Prostate gland (tissue), 2 donors: Measurements from ENCODE around the gene HOXD9. TPM values are rescaled to one million over a fixed set of nuclear protein-coding genes. Genes with fewer than 3 reads are reported as not detected.

Experiments used
- DNase-seq: peaks from one replicate; pipeline ENCODE4 v3.0.0-alpha.2; 2019; ENCODE audit warnings: low spot score
- H3K27ac ChIP-seq, 2 donors: fragments of 200-600 bp; sonication (generic); 2 replicates each; pipeline ENCODE4 v1.5.1; 2017 to 2019
- H3K27me3 ChIP-seq: fragments of 200-600 bp; sonication (generic); replicated peaks from 2 replicates; pipeline ENCODE4 v1.5.1; 2019; ENCODE audit not compliant: insufficient read depth
- H3K36me3 ChIP-seq, 2 donors: fragments of 200-600 bp; sonication (generic); 1 replicate in 1 of 2; 2 replicates in 1 of 2; pipeline versions ENCODE4 v1.5.1 to v1.8.1; 2017 to 2019
- H3K4me1 ChIP-seq: fragments of 200-600 bp; sonication (generic); replicated peaks from 2 replicates; pipeline ENCODE4 v1.5.1; 2019
- H3K4me3 ChIP-seq, 2 donors: fragments of 200-600 bp; sonication (generic); 2 replicates each; pipeline ENCODE4 v1.5.1; 2017 to 2019
- H3K9me3 ChIP-seq: fragments of 200-600 bp; sonication (generic); 2 replicates; pipeline ENCODE4 v1.5.1; 2017
- CTCF ChIP-seq, 4 experiments: fragments of 200-600 bp in 2 of 4; fragments of 450-650 bp in 2 of 4; sonication (generic) in 2 of 4; IDR thresholded peaks; 1 replicate in 3 of 4; 2 replicates in 1 of 4; pipeline ENCODE4 v1.5.1; 2016 to 2019; ENCODE audit warnings: antibody characterized with exemption in 4 of 4, mild to moderate bottlenecking in 2 of 4, moderate library complexity in 2 of 4
- POLR2A ChIP-seq: fragments of 450-650 bp; IDR thresholded peaks from one replicate; pipeline ENCODE4 v1.6.1; 2016; ENCODE audit warnings: antibody characterized with exemption, mild to moderate bottlenecking
- POLR2AphosphoS5 ChIP-seq: sonication (generic); formaldehyde crosslinking; IDR thresholded peaks from one replicate; pipeline ENCODE4 v1.6.1; 2017; ENCODE audit warnings: antibody characterized with exemption
- WGBS: methylation state at CpG from one replicate; pipeline ENCODE4 v1.1.5; 2018; 5-methylcytosine and 5-hydroxymethylcytosine counted together
- intact Hi-C: fragments of 100-400 bp; cut with DNase I; formaldehyde crosslinking; loops from one replicate; pipeline ENCODE4 v1.14.2; 2022
- total RNA-seq, 2 donors: library from RNA; depleted of rRNA; stranded (reverse); fragments of >200 nt; gene quantifications; one replicate each; pipeline ENCODE4 v1.1.0, GENCODE V29; 2016

HOXD9 gene
- total RNA-seq, 2 donors from 2014 or later, result 5.9 to 29.1 TPM

- Histone ChIP-seq H3K36me3 (no peaks in the 10 kb centered on the region), H3K27me3 (no peaks in the 10 kb centered on the region), H3K4me3 (no peak overlapping the region), H3K27ac (no peak overlapping the region), H3K4me1 (no peaks in the 10 kb centered on the region), H3K9me3 (no peaks in the 10 kb centered on the region)
- intact Hi-C loops, result no loop called here
- no peak for DNase-seq
- TF ChIP-seq POLR2AphosphoS5, result no peak
- 85% methylated on average over 4 of the region's 4 CpGs for WGBS
These were observed 22.8 kb downstream of the HOXD9 start for GRCh38 chr2:176145085-176145969.

- no peak for DNase-seq
- Histone ChIP-seq H3K4me3 (no peak overlapping the region), H3K27me3 (no peaks in the 10 kb centered on the region), H3K27ac (no peak overlapping the region), H3K36me3 (no peaks in the 10 kb centered on the region), H3K4me1 (no peaks in the 10 kb centered on the region), H3K9me3 (no peaks in the 10 kb centered on the region)
- intact Hi-C loops, result no loop called here
- WGBS, result 19% methylated on average over 6 of the region's 6 CpGs
- TF ChIP-seq CTCF (IDR thresholded peaks at IDR 0.05) (no peak), POLR2AphosphoS5 (no peak), POLR2A (no peak)
These were observed 23.6 kb downstream of the HOXD9 start for GRCh38 chr2:176146101-176146500.

DNA sequence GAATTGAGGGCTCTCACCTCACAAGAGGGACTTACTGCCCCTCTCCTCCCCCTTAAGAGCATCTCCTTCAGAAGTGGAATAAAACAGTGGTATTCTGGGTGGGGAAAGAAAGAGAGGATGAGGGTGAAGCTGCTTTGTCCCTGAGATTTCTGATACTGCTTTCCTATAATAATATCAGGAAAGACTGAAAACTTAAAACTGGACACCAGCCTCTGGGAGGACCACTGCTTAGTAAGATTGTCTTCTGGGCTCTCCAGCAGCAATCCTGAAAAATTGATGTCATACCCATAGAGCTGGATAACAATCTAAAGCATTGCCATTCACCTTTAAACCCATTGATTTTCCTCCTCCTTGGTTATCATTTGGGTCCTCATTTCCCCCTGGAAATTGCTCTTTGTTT, 24.1 kb downstream of the HOXD9 start:
- DNase-seq, result no peak
- no peaks in the 10 kb centered on the region for H3K27me3 ChIP-seq
- intact Hi-C loops, result no loop called here

DNA sequence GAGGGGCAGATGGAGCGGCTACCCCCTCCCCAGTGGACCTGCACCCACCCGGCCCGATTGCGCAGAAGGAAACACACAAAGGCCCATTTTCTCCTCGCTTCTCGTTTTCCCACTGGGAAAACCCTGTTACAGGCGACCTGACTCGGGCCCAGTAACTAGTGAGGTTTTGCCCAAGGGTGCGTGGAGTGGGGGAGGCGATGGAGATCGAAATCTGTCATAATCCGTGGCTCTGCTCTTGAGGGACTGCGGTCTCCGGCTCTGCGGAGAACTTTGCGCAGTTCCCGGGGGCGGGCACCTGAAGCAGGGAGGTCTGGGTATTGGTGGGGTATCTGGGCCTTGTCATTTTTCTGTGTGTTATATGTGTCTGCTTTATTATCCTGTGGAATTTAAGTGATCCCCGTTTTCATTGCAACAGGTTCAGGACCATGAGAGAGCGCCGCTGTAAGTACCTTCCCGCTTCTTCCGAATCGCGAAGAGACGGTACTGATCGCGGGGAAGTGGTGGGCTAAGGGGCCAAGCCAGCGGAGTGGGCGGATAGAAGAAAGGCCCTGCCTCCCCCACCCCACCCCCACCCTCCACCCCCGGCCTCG, 24.8 kb downstream of the HOXD9 start:
- no peak for DNase-seq
- Histone ChIP-seq H3K27ac (no peak overlapping the region), H3K9me3 (no peaks in the 10 kb centered on the region), H3K4me1 (no peaks in the 10 kb centered on the region), H3K4me3 (no peak overlapping the region), H3K27me3 (no peaks in the 10 kb centered on the region), H3K36me3 (no peaks in the 10 kb centered on the region)
- intact Hi-C loops, result no loop called here
- TF ChIP-seq CTCF (IDR thresholded peaks at IDR 0.05) (no peak), POLR2A (no peak), POLR2AphosphoS5 (no peak)
- 55% methylated on average over 32 of the region's 32 CpGs for WGBS

More for the DNA sequence above, 24.1 kb downstream of the HOXD9 start:
- H3K36me3 ChIP-seq, result no peaks in the 10 kb centered on the region
- no peaks in the 10 kb centered on the region for H3K9me3 ChIP-seq
- no peaks in the 10 kb centered on the region for H3K4me1 ChIP-seq
- no peak overlapping the region for H3K4me3 ChIP-seq
- H3K27ac ChIP-seq, result no peak overlapping the region
- no peak for TF ChIP-seq CTCF (IDR thresholded peaks at IDR 0.05)

- no peaks in the 10 kb centered on the region for H3K36me3 ChIP-seq
- no peaks in the 10 kb centered on the region for H3K9me3 ChIP-seq
- no peak overlapping the region for H3K4me3 ChIP-seq
- no peaks in the 10 kb centered on the region for H3K4me1 ChIP-seq
- no peak overlapping the region for H3K27ac ChIP-seq
- intact Hi-C loops, result no loop called here
- no peak for DNase-seq
- TF ChIP-seq CTCF (IDR thresholded peaks at IDR 0.05), result no peak
- TF ChIP-seq POLR2AphosphoS5, result no peak
- no peaks in the 10 kb centered on the region for H3K27me3 ChIP-seq
- WGBS, result 49% methylated on average over 26 of the region's 31 CpGs
These were observed 25.4 kb downstream of the HOXD9 start for GRCh38 chr2:176147800-176148496.
